SK-N-SH (cell line): ENCODE results near the gene PXK. TPM values are rescaled to one million over a fixed set of nuclear protein-coding genes. Genes with fewer than 3 reads are reported as not detected.

Source experiments
- CTCF ChIA-PET: fragments of 300-600, 350-600 bp; formaldehyde crosslinking; extraction: SDS; loops from one replicate; lab custom pipeline; 2021; lab: Yijun Ruan, JAX
- POLR2A ChIA-PET: fragments of 350-600 bp; sonication (Branson Sonifier 250); formaldehyde crosslinking; extraction: SDS; loops from one replicate; lab custom pipeline; 2020; ENCODE audit warnings: antibody characterized with exemption, inconsistent platforms; lab: Yijun Ruan, JAX
- DNase-seq: peaks from one replicate; pipeline ENCODE4 v3.0.0; 2012
- H2AFZ ChIP-seq: fragments of 200-600 bp; sonication (generic); 2 replicates; pipeline ENCODE4 v1.8.1; 2016; ENCODE audit warnings: antibody characterized with exemption, mild to moderate bottlenecking, low read depth
- H3F3A ChIP-seq: fragments of 200-600 bp; sonication (generic); replicated peaks from 2 replicates; pipeline ENCODE3; 2016; ENCODE audit warnings: antibody characterized with exemption, mild to moderate bottlenecking; ENCODE audit not compliant: insufficient read depth
- H3K27ac ChIP-seq, 2 experiments: fragments of 200-500 bp in 1 of 2; fragments of 200-600 bp in 1 of 2; sonication (Bioruptor generic) in 1 of 2; sonication (generic), shearing (Covaris generic) in 1 of 2; 2 replicates each; pipeline versions ENCODE4 v1.5.1 to v1.6.1; 2014 to 2016; ENCODE audit warnings: low read depth in 2 of 2, inconsistent platforms in 1 of 2, low read length in 1 of 2, mild to moderate bottlenecking in 1 of 2, mixed read lengths in 1 of 2
- H3K27me3 ChIP-seq: fragments of 200-600 bp; sonication (generic), shearing (Covaris generic); 2 replicates; pipeline ENCODE4 v1.6.1; 2016; ENCODE audit warnings: mixed run types; ENCODE audit not compliant: insufficient read depth
- H3K36me3 ChIP-seq, 2 experiments: fragments of 200-500 bp in 1 of 2; fragments of 200-600 bp in 1 of 2; sonication (Bioruptor generic) in 1 of 2; sonication (generic) in 1 of 2; replicated peaks in 1 of 2; 2 replicates each; pipeline versions ENCODE3 to v1.5.1; 2014 to 2016; ENCODE audit warnings: low read length in 1 of 2, mild to moderate bottlenecking in 1 of 2; ENCODE audit not compliant: insufficient read depth in 2 of 2, control insufficient read depth in 1 of 2
- H3K4me1 ChIP-seq, 2 experiments: fragments of 200-500 bp in 1 of 2; fragments of 200-600 bp in 1 of 2; sonication (Bioruptor generic) in 1 of 2; sonication (generic), shearing (Covaris generic) in 1 of 2; 2 replicates each; pipeline versions ENCODE4 v1.5.1 to v1.6.1; 2014 to 2016; ENCODE audit warnings: low read depth in 1 of 2, low read length in 1 of 2, mixed run types in 1 of 2; ENCODE audit not compliant: insufficient read depth in 2 of 2, control insufficient read depth in 1 of 2
- H3K4me2 ChIP-seq: fragments of 200-600 bp; sonication (generic), shearing (Covaris generic); 2 replicates; pipeline ENCODE4 v1.6.1; 2017; ENCODE audit warnings: mixed run types
- H3K4me3 ChIP-seq, 2 experiments: fragments of 200-500 bp in 1 of 2; fragments of 200-600 bp in 1 of 2; sonication (Bioruptor generic) in 1 of 2; sonication (generic), shearing (Covaris generic) in 1 of 2; 2 replicates each; pipeline versions ENCODE4 v1.5.1 to v1.8.1; 2014 to 2016; ENCODE audit warnings: low read depth in 2 of 2, inconsistent platforms in 1 of 2, low read length in 1 of 2, mild to moderate bottlenecking in 1 of 2, mixed read lengths in 1 of 2, moderate library complexity in 1 of 2
- H3K79me2 ChIP-seq: fragments of 200-600 bp; sonication (generic); 2 replicates; pipeline ENCODE4 v1.8.1; 2017; ENCODE audit warnings: mild to moderate bottlenecking; ENCODE audit not compliant: insufficient read depth
- H3K9ac ChIP-seq: fragments of 200-600 bp; sonication (generic); 2 replicates; pipeline ENCODE4 v1.6.1; 2017; ENCODE audit warnings: mixed run types
- H3K9me2 ChIP-seq: fragments of 200-600 bp; sonication (generic); 2 replicates; pipeline ENCODE4 v1.6.1; 2017; ENCODE audit warnings: mixed run types
- H3K9me3 ChIP-seq: fragments of 200-600 bp; sonication (generic); 2 replicates; pipeline ENCODE4 v1.6.1; 2017; ENCODE audit warnings: mixed run types, mild to moderate bottlenecking, moderate library complexity
- H4K20me1 ChIP-seq: fragments of 200-600 bp; sonication (generic); 2 replicates; pipeline ENCODE4 v1.6.1; 2017; ENCODE audit warnings: mild to moderate bottlenecking, mixed run types; ENCODE audit not compliant: insufficient read depth
- CHD2 ChIP-seq: fragments of 150-350 bp; IDR thresholded peaks from 2 replicates; pipeline ENCODE4 v1.6.1; 2018; ENCODE audit warnings: low read length; ENCODE audit not compliant: partially characterized antibody
- EZH2phosphoT487 ChIP-seq: fragments of 200-600 bp; sonication (generic); IDR thresholded peaks from 2 replicates; pipeline ENCODE4 v1.6.1; 2017; ENCODE audit warnings: low read depth, mixed run types, mild to moderate bottlenecking, antibody characterized with exemption, moderate library complexity, borderline replicate concordance
- GABPA ChIP-seq: IDR thresholded peaks from 2 replicates; pipeline ENCODE4 v1.4.0; 2012; ENCODE audit warnings: low read depth, mild to moderate bottlenecking
- GATA2 ChIP-seq: sonication (generic); formaldehyde crosslinking; IDR thresholded peaks from 2 replicates; pipeline ENCODE4 v1.5.0; 2020; ENCODE audit warnings: mild to moderate bottlenecking, missing genetic modification reagents
- JUND ChIP-seq: IDR thresholded peaks from 2 replicates; pipeline ENCODE4 v1.4.0; 2012
- MEF2A ChIP-seq: IDR thresholded peaks from 2 replicates; pipeline ENCODE4 v1.4.0; 2012; ENCODE audit warnings: low read depth, borderline replicate concordance
- NRF1 ChIP-seq: IDR thresholded peaks from 2 replicates; pipeline ENCODE4 v1.6.1; 2012; ENCODE audit warnings: low read depth, mild to moderate bottlenecking, low read length
- RFX5 ChIP-seq: IDR thresholded peaks from 2 replicates; pipeline ENCODE4 v1.6.1; 2012; ENCODE audit warnings: mild to moderate bottlenecking, improper control_type of control experiment, low read length
- TAF1 ChIP-seq: IDR thresholded peaks from 2 replicates; pipeline ENCODE4 v1.6.1; 2012; ENCODE audit warnings: low read depth, mild to moderate bottlenecking, low read length, moderate library complexity, borderline replicate concordance
- TCF12 ChIP-seq: IDR thresholded peaks from 2 replicates; pipeline ENCODE4 v1.4.0; 2012
- WGBS: methylation state at CpG from one replicate; pipeline ENCODE4 v1.1.6; 2017; ENCODE audit warnings: low lambda C conversion rate; 5-methylcytosine and 5-hydroxymethylcytosine counted together
- polyA plus RNA-seq, 3 experiments: library from polyadenylated mRNA; depleted of rRNA; stranded (reverse); fragments of >200 nt; gene quantifications; 2 replicates each; pipeline ENCODE4 v1.2.3, GENCODE V29; 2012
- TF ChIP-seq, protein P1 (sequence below): fragments of 150-350 bp; IDR thresholded peaks from 2 replicates; pipeline ENCODE4 v1.6.1; 2016; ENCODE audit warnings: mild to moderate bottlenecking, low read depth, low read length
- TF ChIP-seq, protein P2 (sequence below): IDR thresholded peaks from 2 replicates; pipeline ENCODE4 v1.4.0; 2012; ENCODE audit warnings: low read depth, borderline replicate concordance
- TF ChIP-seq, protein P3 (sequence below): IDR thresholded peaks from 2 replicates; pipeline ENCODE4 v1.4.0; 2012; ENCODE audit warnings: low read depth
- TF ChIP-seq, protein P4 (sequence below): IDR thresholded peaks from 2 replicates; pipeline ENCODE4 v1.4.0; 2012; ENCODE audit warnings: low read depth, borderline replicate concordance

The PXK gene
- polyA plus RNA-seq, 1 of the 3 experiments (the other 2 are of a cell fraction) = 8.4 TPM

DNA sequence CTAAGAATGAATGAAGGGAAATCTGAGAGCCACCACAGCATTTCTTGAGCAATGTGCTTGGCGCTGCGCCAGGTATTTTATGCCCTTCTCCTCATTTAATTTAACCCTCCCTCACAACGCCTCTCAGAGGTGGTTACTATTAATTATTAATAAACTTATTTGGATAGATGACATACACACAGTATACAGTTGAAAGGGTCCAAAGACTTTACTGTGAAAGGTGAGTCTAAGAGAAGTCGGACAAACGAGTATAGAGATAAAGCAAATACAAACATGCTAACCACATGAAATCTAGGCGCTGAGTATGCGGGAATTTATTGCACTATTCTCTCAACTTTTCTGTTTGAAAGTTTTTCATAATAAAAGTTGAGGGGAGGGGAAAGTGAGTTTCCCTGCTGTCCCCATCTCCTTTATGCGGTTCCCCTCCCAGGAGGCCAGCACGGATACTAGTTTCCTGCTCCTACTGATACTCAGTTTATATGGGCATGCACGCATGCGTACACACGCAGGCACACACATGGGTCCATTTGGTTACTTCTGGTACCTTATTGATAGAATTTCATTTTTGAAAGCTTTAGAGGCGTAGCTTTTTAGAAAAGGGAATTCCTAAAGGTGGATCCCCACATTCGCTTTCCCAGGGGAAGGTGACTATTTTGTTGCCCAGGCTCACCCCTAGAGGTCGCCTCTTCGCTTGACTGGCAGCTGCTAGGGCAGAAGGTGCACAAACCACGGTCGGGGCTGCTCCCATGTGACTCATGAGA, 130.7 kb downstream of the PXK start (continued):
- TF ChIP-seq, protein P1, sequence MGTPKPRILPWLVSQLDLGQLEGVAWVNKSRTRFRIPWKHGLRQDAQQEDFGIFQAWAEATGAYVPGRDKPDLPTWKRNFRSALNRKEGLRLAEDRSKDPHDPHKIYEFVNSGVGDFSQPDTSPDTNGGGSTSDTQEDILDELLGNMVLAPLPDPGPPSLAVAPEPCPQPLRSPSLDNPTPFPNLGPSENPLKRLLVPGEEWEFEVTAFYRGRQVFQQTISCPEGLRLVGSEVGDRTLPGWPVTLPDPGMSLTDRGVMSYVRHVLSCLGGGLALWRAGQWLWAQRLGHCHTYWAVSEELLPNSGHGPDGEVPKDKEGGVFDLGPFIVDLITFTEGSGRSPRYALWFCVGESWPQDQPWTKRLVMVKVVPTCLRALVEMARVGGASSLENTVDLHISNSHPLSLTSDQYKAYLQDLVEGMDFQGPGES = no peak
- TF ChIP-seq GABPA = no peak
- TF ChIP-seq EZH2phosphoT487 = no peak
- no peak for TF ChIP-seq CHD2
- no peak for TF ChIP-seq TAF1
- no peak for TF ChIP-seq RFX5
- no peak for TF ChIP-seq JUND
- TF ChIP-seq, protein P2, sequence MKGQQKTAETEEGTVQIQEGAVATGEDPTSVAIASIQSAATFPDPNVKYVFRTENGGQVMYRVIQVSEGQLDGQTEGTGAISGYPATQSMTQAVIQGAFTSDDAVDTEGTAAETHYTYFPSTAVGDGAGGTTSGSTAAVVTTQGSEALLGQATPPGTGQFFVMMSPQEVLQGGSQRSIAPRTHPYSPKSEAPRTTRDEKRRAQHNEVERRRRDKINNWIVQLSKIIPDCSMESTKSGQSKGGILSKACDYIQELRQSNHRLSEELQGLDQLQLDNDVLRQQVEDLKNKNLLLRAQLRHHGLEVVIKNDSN = peak; percentile 66; the same call in 1 of the 2 replicates
- peak; percentile 18; the same call in 1 of the 2 replicates for TF ChIP-seq TCF12
- TF ChIP-seq GATA2 (CRISPR knock-in tag) = no peak

DNA sequence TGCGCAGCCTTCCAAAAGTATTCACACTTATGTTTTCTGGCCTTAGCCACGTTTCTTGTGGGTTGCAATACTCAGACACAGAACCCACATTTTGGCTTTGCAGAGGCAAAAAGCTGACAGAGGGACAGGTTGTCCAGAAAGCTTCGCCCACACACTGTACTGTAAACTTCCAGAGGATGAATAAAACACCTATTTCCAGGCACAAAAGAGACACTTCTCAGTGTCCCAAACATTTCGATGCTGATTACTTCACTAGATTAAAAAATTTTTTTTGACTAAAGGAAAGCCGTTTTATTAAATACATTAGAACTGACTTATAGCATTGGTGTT, 131.2 kb downstream of the PXK start:
- no peak overlapping the region for H3K27ac ChIP-seq

More for the DNA sequence above, 131.2 kb downstream of the PXK start:
- peaks cover 0 to 2% of the 10 kb centered on the region in 2 experiments; a peak in 1 of 4 replicates for H3K4me1 ChIP-seq
- no peaks in the 10 kb centered on the region for H3K9me2 ChIP-seq
- ChIA-PET POLR2A (no interaction called here), CTCF (interaction anchor here (0.6 to 1.8 kb wide), 44 partner anchors 9 to 408 kb away, joined by 3 to 32 read pairs (median 4); partner anchors contain the start of genes ACOX2, HTD2, KCTD6 and RPP14)
- TF ChIP-seq, protein P3, sequence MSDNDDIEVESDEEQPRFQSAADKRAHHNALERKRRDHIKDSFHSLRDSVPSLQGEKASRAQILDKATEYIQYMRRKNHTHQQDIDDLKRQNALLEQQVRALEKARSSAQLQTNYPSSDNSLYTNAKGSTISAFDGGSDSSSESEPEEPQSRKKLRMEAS = no peak
- TF ChIP-seq, protein P4, sequence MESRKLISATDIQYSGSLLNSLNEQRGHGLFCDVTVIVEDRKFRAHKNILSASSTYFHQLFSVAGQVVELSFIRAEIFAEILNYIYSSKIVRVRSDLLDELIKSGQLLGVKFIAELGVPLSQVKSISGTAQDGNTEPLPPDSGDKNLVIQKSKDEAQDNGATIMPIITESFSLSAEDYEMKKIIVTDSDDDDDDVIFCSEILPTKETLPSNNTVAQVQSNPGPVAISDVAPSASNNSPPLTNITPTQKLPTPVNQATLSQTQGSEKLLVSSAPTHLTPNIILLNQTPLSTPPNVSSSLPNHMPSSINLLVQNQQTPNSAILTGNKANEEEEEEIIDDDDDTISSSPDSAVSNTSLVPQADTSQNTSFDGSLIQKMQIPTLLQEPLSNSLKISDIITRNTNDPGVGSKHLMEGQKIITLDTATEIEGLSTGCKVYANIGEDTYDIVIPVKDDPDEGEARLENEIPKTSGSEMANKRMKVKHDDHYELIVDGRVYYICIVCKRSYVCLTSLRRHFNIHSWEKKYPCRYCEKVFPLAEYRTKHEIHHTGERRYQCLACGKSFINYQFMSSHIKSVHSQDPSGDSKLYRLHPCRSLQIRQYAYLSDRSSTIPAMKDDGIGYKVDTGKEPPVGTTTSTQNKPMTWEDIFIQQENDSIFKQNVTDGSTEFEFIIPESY = no peak
- TF ChIP-seq MEF2A (no peak), NRF1 (peak; percentile 25; the same call in 1 of the 2 replicates)
- H3K4me3 ChIP-seq = no peak overlapping the region; a peak in 1 of 4 replicates
- H3K4me2 ChIP-seq = no peak overlapping the region
- no peak overlapping the region for H3K9ac ChIP-seq
- H3F3A ChIP-seq = no peaks in the 10 kb centered on the region
- H3K27me3 ChIP-seq = no peaks in the 10 kb centered on the region
- no peaks in the 10 kb centered on the region for H4K20me1 ChIP-seq
- no peaks in the 10 kb centered on the region for H3K9me3 ChIP-seq
- no peaks in the 10 kb centered on the region for H3K36me3 ChIP-seq
- WGBS = 45% methylated on average over 5 of the region's 5 CpGs
- no peaks in the 10 kb centered on the region for H3K79me2 ChIP-seq
- peak overlapping the region; percentile 60; the same call in 1 of the 2 replicates for H2AFZ ChIP-seq
- no peak for DNase-seq
